ENCODE measurements around the gene C1QTNF8.

C1QTNF8 gene

DNA sequence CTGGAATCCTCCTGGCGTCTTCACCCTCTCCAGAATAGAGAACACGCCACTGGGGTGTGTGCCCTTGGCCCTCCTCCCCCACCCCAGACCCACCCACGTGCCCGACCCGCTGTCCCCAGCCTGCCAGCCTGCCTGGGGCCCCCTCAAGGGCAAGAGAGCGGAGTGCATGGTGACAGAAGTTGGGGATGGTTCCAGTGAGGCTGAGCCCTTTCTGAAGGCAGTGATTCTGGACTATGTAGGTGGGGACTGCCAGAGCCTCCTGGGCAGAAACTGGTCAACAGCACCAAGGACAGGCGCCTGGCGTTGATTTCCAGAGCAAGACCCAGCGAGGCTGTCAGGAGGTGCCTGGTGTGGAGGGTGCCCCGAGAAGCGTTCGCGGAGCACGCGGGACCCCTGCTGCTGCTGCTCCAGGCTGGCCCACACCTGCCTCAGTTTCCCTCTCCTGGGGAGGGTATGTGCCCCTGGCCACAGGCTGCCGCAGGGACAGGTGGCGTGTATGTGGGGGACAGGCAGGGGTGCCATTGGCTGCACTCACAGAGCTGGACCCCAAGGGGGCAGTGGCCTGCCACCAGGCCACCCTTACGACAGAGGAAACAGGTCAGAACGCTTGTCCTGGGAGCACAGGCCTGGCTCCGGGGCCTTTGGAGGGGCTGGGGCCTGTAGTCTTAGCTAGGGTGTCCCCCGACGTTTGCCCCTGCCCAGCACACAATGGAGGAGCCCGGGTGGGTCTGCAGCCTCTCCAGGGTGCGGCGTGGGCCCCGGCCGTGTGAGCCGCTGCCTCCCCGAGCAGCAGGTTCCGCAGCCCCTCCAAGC, 22.3 kb downstream of the C1QTNF8 start:
- DNase-seq (ENCODE audit: low spot score): no peak
- in situ Hi-C loops (cut with MboI; ENCODE audit: low sequenced_read_pairs, unreplicated experiment): no loop called here
- TF ChIP-seq, protein P1, sequence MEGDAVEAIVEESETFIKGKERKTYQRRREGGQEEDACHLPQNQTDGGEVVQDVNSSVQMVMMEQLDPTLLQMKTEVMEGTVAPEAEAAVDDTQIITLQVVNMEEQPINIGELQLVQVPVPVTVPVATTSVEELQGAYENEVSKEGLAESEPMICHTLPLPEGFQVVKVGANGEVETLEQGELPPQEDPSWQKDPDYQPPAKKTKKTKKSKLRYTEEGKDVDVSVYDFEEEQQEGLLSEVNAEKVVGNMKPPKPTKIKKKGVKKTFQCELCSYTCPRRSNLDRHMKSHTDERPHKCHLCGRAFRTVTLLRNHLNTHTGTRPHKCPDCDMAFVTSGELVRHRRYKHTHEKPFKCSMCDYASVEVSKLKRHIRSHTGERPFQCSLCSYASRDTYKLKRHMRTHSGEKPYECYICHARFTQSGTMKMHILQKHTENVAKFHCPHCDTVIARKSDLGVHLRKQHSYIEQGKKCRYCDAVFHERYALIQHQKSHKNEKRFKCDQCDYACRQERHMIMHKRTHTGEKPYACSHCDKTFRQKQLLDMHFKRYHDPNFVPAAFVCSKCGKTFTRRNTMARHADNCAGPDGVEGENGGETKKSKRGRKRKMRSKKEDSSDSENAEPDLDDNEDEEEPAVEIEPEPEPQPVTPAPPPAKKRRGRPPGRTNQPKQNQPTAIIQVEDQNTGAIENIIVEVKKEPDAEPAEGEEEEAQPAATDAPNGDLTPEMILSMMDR (IDR thresholded peaks at IDR 0.05; ENCODE audit: borderline replicate concordance, control extremely low read depth, extremely low read depth, insufficient read depth, missing control alignments): no peak

DNA sequence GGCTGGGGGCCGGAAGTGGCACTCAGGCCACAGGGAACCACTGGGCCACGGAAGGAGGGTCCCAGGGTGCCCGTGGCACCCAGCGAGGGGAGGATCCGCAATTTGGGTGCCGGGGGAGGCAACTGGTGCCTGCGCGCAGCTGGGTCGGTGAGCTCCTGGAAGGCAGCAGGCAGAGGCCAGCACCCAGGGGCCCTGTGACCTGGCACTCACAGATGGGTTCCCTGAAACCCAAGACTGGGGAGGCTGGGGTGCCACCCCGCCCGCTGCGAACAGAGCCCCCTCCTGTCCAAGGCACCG, 22.8 kb downstream of the C1QTNF8 start:
- no peak for DNase-seq (ENCODE audit: low spot score)
- in situ Hi-C loops (cut with MboI; ENCODE audit: low sequenced_read_pairs, unreplicated experiment): no loop called here
- TF ChIP-seq, protein P1 (IDR thresholded peaks at IDR 0.05; ENCODE audit: borderline replicate concordance, control extremely low read depth, extremely low read depth, insufficient read depth, missing control alignments): no peak

DNA sequence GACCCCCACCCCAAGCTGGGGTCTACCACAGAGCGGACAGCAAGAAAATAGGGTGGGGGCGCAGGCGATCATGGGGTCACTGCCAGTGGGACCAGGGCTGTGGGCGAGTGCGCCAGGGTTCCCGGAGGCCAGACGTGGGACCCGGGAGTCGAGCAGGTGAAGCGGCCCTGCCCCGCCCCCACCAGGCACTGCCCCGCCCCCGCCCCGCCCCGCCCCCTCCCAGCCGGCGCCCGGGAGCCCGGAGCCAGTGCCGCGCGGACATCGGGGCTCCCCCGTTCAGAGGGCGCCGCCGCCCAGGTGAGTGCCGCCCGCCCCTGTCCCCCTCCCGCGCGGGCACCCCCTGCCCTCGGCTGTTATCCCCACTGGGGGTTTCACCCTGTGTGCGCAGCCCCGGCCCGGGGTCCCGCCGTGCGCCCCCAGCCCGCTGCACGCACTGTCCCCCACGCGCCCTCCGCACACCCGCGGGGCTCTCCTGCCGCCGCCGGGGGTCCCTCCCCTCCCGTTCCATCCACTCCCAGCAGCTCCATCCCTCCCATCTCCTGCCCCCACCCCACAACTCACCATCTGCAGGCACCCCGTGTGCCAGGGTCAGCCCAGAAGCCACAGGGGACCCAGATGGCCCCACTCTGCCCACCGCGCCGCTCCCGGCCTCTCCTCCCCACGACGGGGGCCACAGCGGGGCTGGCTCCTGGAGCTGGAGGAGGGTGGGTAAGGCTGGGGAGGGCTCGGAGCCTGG, 23.4 kb downstream of the C1QTNF8 start, which contains the start of gene SSTR5:
TSS of gene SSTR5 (plus strand) at position 222 of the 736 bp plus-strand sequence. CDS start 6,122 bp downstream, outside the sequence.
- DNase-seq (ENCODE audit: low spot score): no peak
- TF ChIP-seq, protein P1 (IDR thresholded peaks at IDR 0.05; ENCODE audit: borderline replicate concordance, control extremely low read depth, extremely low read depth, insufficient read depth, missing control alignments): no peak
- in situ Hi-C loops (cut with MboI; ENCODE audit: low sequenced_read_pairs, unreplicated experiment): no loop called here

DNA sequence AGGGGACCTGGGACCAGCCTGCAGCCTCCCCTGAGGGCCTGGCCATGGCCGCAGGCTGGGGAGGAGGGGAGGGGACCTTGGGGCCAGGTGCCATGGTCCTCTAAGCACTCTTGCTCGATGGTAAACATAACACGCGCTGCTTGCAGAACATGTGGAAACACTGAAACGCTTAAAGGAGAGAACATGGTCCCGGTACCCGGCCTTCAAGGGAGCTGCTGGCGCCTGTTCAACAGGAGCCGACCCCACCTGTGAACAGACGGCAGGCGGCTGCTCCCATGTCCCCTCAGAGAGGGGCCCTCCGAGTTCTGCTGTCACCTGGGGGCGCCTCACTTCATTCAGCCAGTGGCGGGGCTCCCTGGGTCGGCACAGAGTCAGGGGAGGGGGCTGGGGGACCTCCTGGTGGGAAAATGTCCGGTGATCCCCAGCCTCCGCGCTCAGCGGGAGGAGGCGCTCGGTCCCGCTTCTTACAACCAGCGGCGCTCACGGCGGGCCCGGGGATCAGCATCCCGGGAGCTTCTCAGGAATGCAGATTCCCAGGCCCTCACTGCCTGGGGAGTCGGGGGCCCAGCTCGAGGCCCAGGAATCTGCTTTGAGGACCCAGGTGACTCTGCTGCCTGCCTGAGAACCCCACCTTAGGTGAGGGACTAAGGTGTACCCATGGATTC, 24.4 kb downstream of the C1QTNF8 start:
- TF ChIP-seq, protein P1 (IDR thresholded peaks at IDR 0.05; ENCODE audit: borderline replicate concordance, control extremely low read depth, extremely low read depth, insufficient read depth, missing control alignments): no peak
- in situ Hi-C loops (cut with MboI; ENCODE audit: low sequenced_read_pairs, unreplicated experiment): no loop called here
- no peak for DNase-seq (ENCODE audit: low spot score)

DNA sequence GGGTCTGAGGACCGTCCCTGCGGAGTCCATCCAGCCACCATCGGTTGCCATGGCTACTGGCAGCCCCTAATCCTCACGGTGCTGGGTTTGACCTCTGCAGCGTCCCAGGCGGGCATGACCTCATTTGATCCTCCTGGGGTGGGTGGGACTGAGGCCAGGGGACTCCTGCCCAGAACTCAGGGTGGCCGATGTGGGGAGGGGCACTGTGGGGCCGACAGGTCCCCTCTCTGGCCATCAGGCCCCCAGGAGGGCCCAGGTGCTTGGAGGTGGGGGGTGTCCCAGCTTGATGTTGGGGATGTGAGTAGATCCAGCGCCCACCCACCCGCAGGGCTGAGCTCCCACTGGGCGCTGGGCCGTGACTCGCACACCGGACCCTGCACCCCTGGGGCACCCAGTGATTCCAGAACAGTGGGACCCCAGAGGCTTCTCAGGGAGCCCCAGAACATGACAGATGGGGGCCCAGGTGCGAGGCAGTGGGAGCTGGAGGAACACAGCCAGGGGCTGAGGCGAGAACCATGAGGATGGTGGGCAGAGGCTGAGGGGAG, 25.1 kb downstream of the C1QTNF8 start:
- TF ChIP-seq, protein P1 (IDR thresholded peaks at IDR 0.05; ENCODE audit: borderline replicate concordance, control extremely low read depth, extremely low read depth, insufficient read depth, missing control alignments): no peak
- in situ Hi-C loops (cut with MboI; ENCODE audit: low sequenced_read_pairs, unreplicated experiment): no loop called here
- DNase-seq (ENCODE audit: low spot score): no peak

All from GM13976 (cell line).